Choroid plexus epithelial cell (primary cell): Measurements from ENCODE around the gene SAMSN1.
"Not testable (repeated sequence)": the region's sequence is repeated elsewhere in the genome, so short reads cannot be mapped to it uniquely, and the experiment has no call there.

ENCODE experiments used
- DNase-seq: peaks from one replicate; pipeline ENCODE4 v3.0.0-alpha.2; 2010; ENCODE audit warnings: low read depth
- H3K4me3 ChIP-seq: 2 replicates; pipeline ENCODE4 v1.5.1; 2011; ENCODE audit warnings: low read depth, mild to moderate bottlenecking, control low read depth, low read length, moderate library complexity
- CTCF ChIP-seq: conservative IDR thresholded peaks from 2 replicates; pipeline ENCODE4 v1.5.1; 2011; ENCODE audit warnings: low read depth, mild to moderate bottlenecking, control low read depth, inconsistent platforms, low read length, moderate library complexity

Gene SAMSN1

GRCh38 chr21:14553422-14553821 is 7.3 kb upstream of the SAMSN1 start:
- no peak overlapping the region for H3K4me3 ChIP-seq
- no peak for TF ChIP-seq CTCF
- DNase-seq = no peak

GRCh38 chr21:14551741-14552140 is 5.6 kb upstream of the SAMSN1 start:
- TF ChIP-seq CTCF = no peak
- no peak overlapping the region for H3K4me3 ChIP-seq
- DNase-seq = no peak

- TF ChIP-seq CTCF = no peak
- no peak overlapping the region for H3K4me3 ChIP-seq
- no peak for DNase-seq
Measured at GRCh38 chr21:14550135-14550534, 4.0 kb upstream of the SAMSN1 start.

GRCh38 chr21:14548779-14549178 is 2.7 kb upstream of the SAMSN1 start:
- no peak overlapping the region for H3K4me3 ChIP-seq
- DNase-seq = peak; percentile 79
- no peak for TF ChIP-seq CTCF

- no peak for TF ChIP-seq CTCF
- H3K4me3 ChIP-seq = no peak overlapping the region
- peak; percentile 44 for DNase-seq
Measured at GRCh38 chr21:14547834-14548513, 1.9 kb upstream of the SAMSN1 start.

- not testable (repeated sequence) for H3K4me3 ChIP-seq, DNase-seq
Measured at GRCh38 chr21:14546719-14547118, 604 bp upstream of the SAMSN1 start.

- no peak for DNase-seq
- TF ChIP-seq CTCF = no peak
- no peak overlapping the region for H3K4me3 ChIP-seq
Measured at GRCh38 chr21:14543983-14544382, 2.1 kb downstream of the SAMSN1 start.
